Measurements from ENCODE around the gene EML1.

The EML1 gene

GRCh38 chr14:99984036-99984435 is 190.8 kb downstream of the EML1 start:
- TF ChIP-seq, protein P1, sequence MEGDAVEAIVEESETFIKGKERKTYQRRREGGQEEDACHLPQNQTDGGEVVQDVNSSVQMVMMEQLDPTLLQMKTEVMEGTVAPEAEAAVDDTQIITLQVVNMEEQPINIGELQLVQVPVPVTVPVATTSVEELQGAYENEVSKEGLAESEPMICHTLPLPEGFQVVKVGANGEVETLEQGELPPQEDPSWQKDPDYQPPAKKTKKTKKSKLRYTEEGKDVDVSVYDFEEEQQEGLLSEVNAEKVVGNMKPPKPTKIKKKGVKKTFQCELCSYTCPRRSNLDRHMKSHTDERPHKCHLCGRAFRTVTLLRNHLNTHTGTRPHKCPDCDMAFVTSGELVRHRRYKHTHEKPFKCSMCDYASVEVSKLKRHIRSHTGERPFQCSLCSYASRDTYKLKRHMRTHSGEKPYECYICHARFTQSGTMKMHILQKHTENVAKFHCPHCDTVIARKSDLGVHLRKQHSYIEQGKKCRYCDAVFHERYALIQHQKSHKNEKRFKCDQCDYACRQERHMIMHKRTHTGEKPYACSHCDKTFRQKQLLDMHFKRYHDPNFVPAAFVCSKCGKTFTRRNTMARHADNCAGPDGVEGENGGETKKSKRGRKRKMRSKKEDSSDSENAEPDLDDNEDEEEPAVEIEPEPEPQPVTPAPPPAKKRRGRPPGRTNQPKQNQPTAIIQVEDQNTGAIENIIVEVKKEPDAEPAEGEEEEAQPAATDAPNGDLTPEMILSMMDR (IDR thresholded peaks at IDR 0.05; ENCODE audit: low read depth, low read length), result no peak
- TF ChIP-seq POLR2A (IDR thresholded peaks at IDR 0.05; ENCODE audit: extremely low read depth, insufficient read length) (no peak), MYC (IDR thresholded peaks at IDR 0.05; ENCODE audit: low read depth, low read length) (no peak), MAX (IDR thresholded peaks at IDR 0.05; ENCODE audit: low read depth, low read length) (no peak)

GRCh38 chr14:99986396-99986795 is 193.2 kb downstream of the EML1 start:
- no peak for DNase-seq (ENCODE audit: low read depth)
- H3K4me3 ChIP-seq (ENCODE audit: low read depth, low read length), result no peak overlapping the region
- TF ChIP-seq, protein P1 (IDR thresholded peaks at IDR 0.05; ENCODE audit: low read depth, low read length), result no peak
- no peak for TF ChIP-seq MYC (IDR thresholded peaks at IDR 0.05; ENCODE audit: low read depth, low read length)
- TF ChIP-seq POLR2A (IDR thresholded peaks at IDR 0.05; ENCODE audit: extremely low read depth, insufficient read length), result no peak
- TF ChIP-seq MAX (IDR thresholded peaks at IDR 0.05; ENCODE audit: low read depth, low read length), result no peak

More at GRCh38 chr14:99984036-99984435, 190.8 kb downstream of the EML1 start:
- no peak overlapping the region for H3K4me3 ChIP-seq (ENCODE audit: low read depth, low read length)
- no peak for DNase-seq (ENCODE audit: low read depth)

DNA sequence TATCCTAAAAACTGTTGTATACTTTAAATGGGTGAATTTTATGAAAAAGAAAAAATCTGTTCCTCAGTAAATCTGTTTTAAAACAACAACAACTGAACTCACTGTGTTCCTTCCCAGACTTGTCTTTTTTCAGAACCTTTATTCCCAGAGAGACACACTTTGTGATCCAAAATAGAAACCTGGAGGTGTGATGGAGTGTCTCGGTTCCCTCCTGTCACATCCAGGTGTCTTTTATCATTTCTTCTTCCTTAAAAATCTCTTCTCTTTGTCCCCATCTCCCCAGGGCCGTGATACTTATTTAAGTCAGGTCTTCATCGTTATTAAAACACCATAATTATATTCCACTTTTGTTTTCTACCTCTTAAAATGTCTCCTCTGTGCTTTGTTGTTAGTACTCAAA is 195.8 kb downstream of the EML1 start:
- TF ChIP-seq MAX (IDR thresholded peaks at IDR 0.05; ENCODE audit: low read depth, low read length), result no peak
- TF ChIP-seq MYC (IDR thresholded peaks at IDR 0.05; ENCODE audit: low read depth, low read length), result no peak
- no peak for DNase-seq (ENCODE audit: low read depth)
- no peak overlapping the region for H3K4me3 ChIP-seq (ENCODE audit: low read depth, low read length)

DNA sequence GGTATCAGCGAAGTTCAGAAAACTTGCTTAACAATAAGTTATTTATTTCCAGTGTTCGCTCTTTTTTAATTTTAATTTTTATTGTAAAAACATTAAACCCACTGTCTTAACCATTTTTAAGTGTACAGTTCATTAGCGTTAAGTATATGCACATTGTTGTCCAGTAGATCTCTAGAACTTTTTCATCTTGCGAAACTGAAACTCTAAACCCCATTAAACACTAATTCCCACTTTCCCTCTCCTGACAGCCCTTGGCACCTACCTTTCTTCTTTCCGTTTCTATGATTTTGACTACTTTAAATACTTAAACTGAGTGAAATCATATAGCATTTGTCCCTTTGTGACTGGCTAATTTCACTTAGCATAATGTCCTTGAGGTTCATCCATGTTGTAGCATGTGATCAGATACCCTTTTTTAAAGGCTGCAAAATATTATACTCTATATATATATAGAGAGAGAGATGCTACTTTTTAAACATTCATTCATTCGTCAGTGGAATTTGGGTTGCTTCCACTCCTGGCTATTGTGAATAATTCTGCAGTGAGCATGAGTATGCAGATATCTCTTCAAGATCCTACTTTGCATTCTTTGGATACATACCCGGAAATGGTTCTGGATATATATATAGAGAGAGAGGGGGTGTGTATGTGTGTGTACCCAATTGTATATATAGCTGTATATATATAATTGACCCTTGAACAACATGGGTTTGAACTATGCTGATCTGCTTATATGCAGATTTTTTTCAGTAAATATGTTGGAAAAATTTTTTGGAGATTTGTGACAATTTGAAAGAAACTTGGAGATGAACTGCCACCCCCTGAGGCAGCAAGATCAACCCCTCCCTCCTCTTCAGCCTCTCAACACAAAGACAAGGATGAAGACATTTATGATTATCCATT is 197.3 kb downstream of the EML1 start:
- no peak for TF ChIP-seq MAX (IDR thresholded peaks at IDR 0.05; ENCODE audit: low read depth, low read length)
- TF ChIP-seq, protein P1 (IDR thresholded peaks at IDR 0.05; ENCODE audit: low read depth, low read length), result no peak
- no peak for TF ChIP-seq MYC (IDR thresholded peaks at IDR 0.05; ENCODE audit: low read depth, low read length)
- DNase-seq (ENCODE audit: low read depth), result no peak
- H3K4me3 ChIP-seq (ENCODE audit: low read depth, low read length), result no peak overlapping the region

GRCh38 chr14:99991331-99991730 is 198.1 kb downstream of the EML1 start:
- DNase-seq (ENCODE audit: low read depth), result no peak
- TF ChIP-seq, protein P1 (IDR thresholded peaks at IDR 0.05; ENCODE audit: low read depth, low read length), result no peak
- TF ChIP-seq MAX (IDR thresholded peaks at IDR 0.05; ENCODE audit: low read depth, low read length) (no peak), MYC (IDR thresholded peaks at IDR 0.05; ENCODE audit: low read depth, low read length) (no peak), POLR2A (IDR thresholded peaks at IDR 0.05; ENCODE audit: extremely low read depth, insufficient read length) (no peak)
- H3K4me3 ChIP-seq (ENCODE audit: low read depth, low read length), result no peak overlapping the region

All from NB4 (cell line).